ENCODE data around the gene COMMD9. TPM values are rescaled to one million over a fixed set of nuclear protein-coding genes. Genes with fewer than 3 reads are reported as not detected.

The COMMD9 gene
- 43.3 and 49.1 TPM in 2 replicates for total RNA-seq (2021; fragmentation: NEBNext Ultra II Directional; extraction: Animal tissue kit (Norgen Biotek cat#: 25700))
- 30.3 and 42.5 TPM in 2 replicates for polyA plus RNA-seq (2011; rRNA removed)
- polyA plus RNA-seq (2011; cell fraction: cytosol; rRNA removed), result 43.8 TPM
- polyA plus RNA-seq (2011; cell fraction: nucleus; rRNA removed), result 37.3 TPM
- 39.8 to 50.6 TPM (median 48.3 TPM) in 4 replicates for polyA plus RNA-seq (2012, experiment 1 of 2)
- polyA plus RNA-seq (2012, experiment 2 of 2), result 29.3 TPM
- 26.9 TPM for polyA plus RNA-seq (2013, experiment 1 of 2)
- 29.2 TPM for polyA plus RNA-seq (2013, experiment 2 of 2)
- polyA minus RNA-seq (2011; rRNA and poly(A)+ RNA removed), result 40.6 and 49.0 TPM in 2 replicates
- polyA minus RNA-seq (2011; cell fraction: cytosol; rRNA and poly(A)+ RNA removed), result 19.9 TPM
- polyA minus RNA-seq (2011; cell fraction: nucleus; rRNA and poly(A)+ RNA removed), result 16.3 TPM
- long read RNA-seq, experiment 1, transcript COMMD9-201 (6 exons, 2,954 nt), result major isoform, 13 of 35 reads
- long read RNA-seq, experiment 1, partial matches to known transcripts, result 1 of 35 reads
- long read RNA-seq, experiment 1, other reads (novel, unspliced or antisense), result 20 of 35 reads
- long read RNA-seq, experiment 2, transcript COMMD9-201 (6 exons, 2,954 nt), result major isoform, 47 of 59 reads
- long read RNA-seq, experiment 2, partial matches to known transcripts, result 1 of 59 reads
- long read RNA-seq, experiment 2, other reads (novel, unspliced or antisense), result 8 of 59 reads

GRCh38 chr11:36289226-36289852 lies at the start of gene COMMD9:
Gene COMMD9 (minus strand): TSS chr11:36289424. CDS start chr11:36289412, 12 bp downstream.
- Histone ChIP-seq H3K9me3 (ENCODE audit: insufficient read depth in 2 of 2, low read depth in 1 of 2, low read length in 1 of 2) (no peaks in the 10 kb centered on the region), H3K23me2 (ENCODE audit: low read depth, low read length) (peaks cover 7% of the 10 kb centered on the region), H4K91ac (replicated peaks; ENCODE audit: insufficient read length, low read length) (peak within 1 kb of the TSS; percentile 8), H3K27me3 (replicated peaks in 1 of 4; ENCODE audit: control insufficient read depth in 3 of 4, extremely low read depth in 1 of 4, insufficient read depth in 3 of 4, low read length in 3 of 4) (peaks cover 0 to 5% (median 0%) of the 10 kb centered on the region in 4 experiments; a peak in 1 of 7 replicates), H3K4me2 (ENCODE audit: insufficient read depth in 1 of 2, low read depth in 2 of 2, low read length in 2 of 2) (peak within 1 kb of the TSS; percentile 87 to 90), H3K14ac (ENCODE audit: insufficient read length) (no peak within 1 kb of the TSS), H2BK20ac (ENCODE audit: low read length) (no peak within 1 kb of the TSS), H3K79me1 (ENCODE audit: low read depth, low read length) (no peaks in the 10 kb centered on the region), H2BK15ac (ENCODE audit: low read length) (no peak within 1 kb of the TSS), H3K27ac (ENCODE audit: low read depth, low read length) (no peak within 1 kb of the TSS), H2BK5ac (ENCODE audit: low read depth, low read length) (no peak within 1 kb of the TSS), H4K20me1 (replicated peaks in 1 of 2; ENCODE audit: control insufficient read depth in 1 of 2, insufficient read depth in 2 of 2, low read length in 2 of 2) (peaks cover 0 to 3% of the 10 kb centered on the region in 2 experiments), H3K56ac (replicated peaks; ENCODE audit: insufficient read length, low read depth, low read length) (no peak within 1 kb of the TSS), H2BK12ac (ENCODE audit: low read depth, low read length) (no peak within 1 kb of the TSS), H3K36me3 (ENCODE audit: control insufficient read depth in 2 of 4, insufficient read depth in 4 of 4, low read length in 3 of 4) (no peaks in the 10 kb centered on the region), H3K4me1 (replicated peaks in 1 of 4; ENCODE audit: control insufficient read depth in 3 of 4, insufficient read depth in 4 of 4, low read length in 3 of 4) (peaks cover 0 to 3% (median 0%) of the 10 kb centered on the region in 4 experiments; a peak in 4 of 7 replicates), H3K4me3 (ENCODE audit: extremely low read depth in 1 of 4, insufficient read depth in 2 of 4, low read depth in 3 of 4, low read length in 4 of 4) (peak within 1 kb of the TSS; percentile 80 to 92 (median 88)), H3K18ac (ENCODE audit: extremely low read depth, low read length) (no peak within 1 kb of the TSS; the same call in 1 of the 2 replicates), H2AFZ (ENCODE audit: low read length) (peak within 1 kb of the TSS; percentile 99), H3K79me2 (ENCODE audit: control insufficient read depth in 1 of 2, insufficient read depth in 2 of 2, low read length in 2 of 2) (no peaks in the 10 kb centered on the region), H2BK120ac (replicated peaks; ENCODE audit: low read depth, low read length) (no peak within 1 kb of the TSS), H4K8ac (ENCODE audit: extremely low read depth, insufficient read depth, low read length) (peak within 1 kb of the TSS; percentile 95; the same call in 1 of the 2 replicates), H4K5ac (ENCODE audit: insufficient read length, low read depth, low read length) (no peak within 1 kb of the TSS), H2AK5ac (ENCODE audit: low read depth, low read length) (no peak within 1 kb of the TSS), H3K9ac (replicated peaks in 1 of 4; ENCODE audit: extremely low read depth in 1 of 4, low read depth in 3 of 4, low read length in 3 of 4) (peak within 1 kb of the TSS in 3 of 4 experiments; percentile 66 to 72 (median 68); a peak in 6 of 7 replicates), H3K4ac (replicated peaks; ENCODE audit: insufficient read length, low read depth, low read length) (no peak within 1 kb of the TSS), H3K23ac (ENCODE audit: insufficient read length) (no peak within 1 kb of the TSS)
- FAIRE-seq, result peak; percentile 66
- WGBS, 2 experiments (ENCODE audit: extremely low coverage in 1 of 2, insufficient coverage in 1 of 2, insufficient read length in 1 of 2, insufficient replicate concordance in 2 of 2, low coverage in 1 of 2, low lambda C conversion rate in 2 of 2, missing lambda C conversion rate in 1 of 2), result 6% methylated on average over 31 of the region's 31 CpGs; no CpG with 5 or more reads in 1 of the 2 experiments
- ChIA-PET POLR2A (ENCODE audit: partially characterized antibody) (interaction anchor here (1.0 kb wide), 1 partner anchor 179 kb away, joined by 3 read pairs; no protein-coding TSS in a partner anchor), CTCF (ENCODE audit: partially characterized antibody) (interaction anchor here (1.0 to 10.8 kb wide), 11 partner anchors 10 to 780 kb away, joined by 3 to 152 read pairs (median 4); no protein-coding TSS in a partner anchor)
- peak; percentile 88 to 93 for DNase-seq (ENCODE audit: low read depth in 1 of 2, low spot score in 2 of 2)
- peak; percentile 100 for TF ChIP-seq SIN3A (conservative IDR thresholded peaks at IDR 0.05 in 1 of 2, IDR thresholded peaks at IDR 0.05 in 1 of 2; ENCODE audit: low read depth in 1 of 2, low read length in 2 of 2)
- TF ChIP-seq EZH2 (IDR thresholded peaks at IDR 0.05; ENCODE audit: low read depth, low read length, severe bottlenecking), result no peak
- peak; percentile 62 for TF ChIP-seq NANOG (IDR thresholded peaks at IDR 0.05; ENCODE audit: insufficient read depth, low read depth, low read length, poor library complexity, severe bottlenecking)
- TF ChIP-seq SIX5 (IDR thresholded peaks at IDR 0.05; ENCODE audit: low read depth, low read length), result peak; percentile 88
- TF ChIP-seq SIRT6 (IDR thresholded peaks at IDR 0.05; ENCODE audit: low read length), result no peak
- TF ChIP-seq GTF2F1 (IDR thresholded peaks at IDR 0.05; ENCODE audit: borderline replicate concordance, low read depth, low read length), result no peak
- no peak for TF ChIP-seq SRF (IDR thresholded peaks at IDR 0.05; ENCODE audit: low read depth, low read length)
- peak; percentile 54 for TF ChIP-seq KDM4A (IDR thresholded peaks at IDR 0.05; ENCODE audit: low read depth, low read length, severe bottlenecking)

Measured in H1 (cell line).